Measurements from ENCODE around the gene INAVA.

Gene INAVA

DNA sequence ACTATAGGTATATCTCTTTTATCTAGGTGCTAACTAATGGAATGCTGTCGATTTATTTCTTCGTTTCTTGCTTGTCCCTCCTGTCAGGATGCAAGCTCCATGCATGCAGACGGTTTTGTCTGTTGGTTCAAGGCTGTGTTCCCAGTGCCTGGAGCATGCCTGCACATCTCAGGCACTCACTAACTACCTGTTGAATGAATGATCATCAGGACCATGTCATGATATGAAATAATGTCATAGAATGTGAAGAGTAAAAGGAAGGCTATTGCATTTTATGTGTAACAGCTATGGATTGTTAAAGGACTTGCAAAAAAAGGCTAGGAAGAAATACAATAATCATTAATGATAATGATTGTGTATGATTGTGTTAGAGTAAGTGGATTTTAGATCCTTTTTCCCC, 17.7 kb upstream of the INAVA start:
- DNase-seq (ENCODE audit: low read depth), result no peak

GRCh38 chr1:200877839-200878551, 16.7 kb upstream of the INAVA start:
- DNase-seq (ENCODE audit: low read depth), result peak; percentile 47

- DNase-seq (ENCODE audit: low read depth), result no peak
Observed at GRCh38 chr1:200880212-200880611, 14.5 kb upstream of the INAVA start.

DNA sequence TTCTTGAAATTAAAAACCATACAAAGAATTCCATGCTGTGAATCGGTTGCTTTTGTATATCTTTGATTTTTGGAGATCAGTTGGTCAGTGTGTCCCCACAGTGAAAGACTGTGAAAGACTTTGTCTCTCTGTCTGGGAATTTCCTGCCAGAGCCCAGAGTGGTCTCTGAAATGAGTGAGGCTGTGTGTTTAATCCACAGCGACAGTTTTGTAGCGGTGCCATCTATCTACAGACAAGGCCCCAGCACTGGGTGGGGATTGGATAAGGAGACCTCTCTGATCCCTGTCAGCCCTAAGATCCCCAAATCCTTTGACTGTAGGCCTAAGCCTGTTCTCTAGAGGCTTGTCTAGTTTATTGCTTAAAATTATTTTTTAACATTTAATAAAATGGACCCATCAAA, 11.6 kb upstream of the INAVA start:
- no peak for DNase-seq (ENCODE audit: low read depth)

GRCh38 chr1:200885623-200886402, 8.9 kb upstream of the INAVA start:
- DNase-seq (ENCODE audit: low read depth), result no peak

GRCh38 chr1:200886594-200886993, 8.1 kb upstream of the INAVA start:
- no peak for DNase-seq (ENCODE audit: low read depth)

DNA sequence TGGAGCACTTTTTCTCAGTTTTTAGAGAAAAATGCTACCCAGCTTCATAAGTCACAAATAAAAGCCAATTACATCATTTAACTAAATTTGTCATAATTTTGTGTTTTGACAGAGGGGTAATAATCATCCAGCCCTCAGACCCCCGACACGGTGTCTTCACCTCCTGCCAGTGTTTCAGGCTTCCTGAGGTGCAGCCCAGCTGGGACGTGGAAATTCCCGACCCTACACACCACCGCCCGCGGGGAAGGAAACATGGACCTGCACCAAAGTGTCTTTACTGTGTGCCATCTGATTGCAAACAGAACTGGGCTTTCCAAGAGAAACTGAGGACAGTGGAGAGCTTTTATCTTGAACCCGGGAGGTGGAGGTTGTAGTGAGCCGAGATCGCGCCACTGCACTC, 7.7 kb upstream of the INAVA start:
- no peak for DNase-seq (ENCODE audit: low read depth)

- DNase-seq (ENCODE audit: low read depth), result no peak
Observed at GRCh38 chr1:200887772-200888348, 6.8 kb upstream of the INAVA start.

GRCh38 chr1:200888349-200888838, 6.3 kb upstream of the INAVA start:
- peak; percentile 46 for DNase-seq (ENCODE audit: low read depth)

GRCh38 chr1:200889571-200889970, 5.1 kb upstream of the INAVA start:
- DNase-seq (ENCODE audit: low read depth), result no peak

DNA sequence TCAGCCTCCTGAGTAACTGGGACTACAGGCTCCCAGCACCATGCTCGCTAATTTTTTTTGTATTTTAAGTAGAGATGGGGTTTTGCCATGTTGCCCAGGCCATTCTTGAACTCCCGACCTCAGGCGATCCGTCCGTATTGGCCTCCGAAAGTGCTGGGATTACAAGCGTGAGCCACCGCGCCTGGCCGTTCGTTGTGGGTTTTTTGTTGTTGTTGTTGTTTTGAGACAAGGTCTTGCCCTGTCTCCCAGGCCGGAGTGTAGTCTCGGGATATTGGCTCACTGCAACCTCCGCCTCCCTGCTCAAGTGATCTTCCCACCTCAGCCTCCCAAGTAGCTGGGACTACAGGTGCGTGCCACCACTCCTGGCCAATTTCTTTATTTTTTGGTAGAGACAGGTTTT, 4.7 kb upstream of the INAVA start:
- no peak for DNase-seq (ENCODE audit: low read depth)

DNA sequence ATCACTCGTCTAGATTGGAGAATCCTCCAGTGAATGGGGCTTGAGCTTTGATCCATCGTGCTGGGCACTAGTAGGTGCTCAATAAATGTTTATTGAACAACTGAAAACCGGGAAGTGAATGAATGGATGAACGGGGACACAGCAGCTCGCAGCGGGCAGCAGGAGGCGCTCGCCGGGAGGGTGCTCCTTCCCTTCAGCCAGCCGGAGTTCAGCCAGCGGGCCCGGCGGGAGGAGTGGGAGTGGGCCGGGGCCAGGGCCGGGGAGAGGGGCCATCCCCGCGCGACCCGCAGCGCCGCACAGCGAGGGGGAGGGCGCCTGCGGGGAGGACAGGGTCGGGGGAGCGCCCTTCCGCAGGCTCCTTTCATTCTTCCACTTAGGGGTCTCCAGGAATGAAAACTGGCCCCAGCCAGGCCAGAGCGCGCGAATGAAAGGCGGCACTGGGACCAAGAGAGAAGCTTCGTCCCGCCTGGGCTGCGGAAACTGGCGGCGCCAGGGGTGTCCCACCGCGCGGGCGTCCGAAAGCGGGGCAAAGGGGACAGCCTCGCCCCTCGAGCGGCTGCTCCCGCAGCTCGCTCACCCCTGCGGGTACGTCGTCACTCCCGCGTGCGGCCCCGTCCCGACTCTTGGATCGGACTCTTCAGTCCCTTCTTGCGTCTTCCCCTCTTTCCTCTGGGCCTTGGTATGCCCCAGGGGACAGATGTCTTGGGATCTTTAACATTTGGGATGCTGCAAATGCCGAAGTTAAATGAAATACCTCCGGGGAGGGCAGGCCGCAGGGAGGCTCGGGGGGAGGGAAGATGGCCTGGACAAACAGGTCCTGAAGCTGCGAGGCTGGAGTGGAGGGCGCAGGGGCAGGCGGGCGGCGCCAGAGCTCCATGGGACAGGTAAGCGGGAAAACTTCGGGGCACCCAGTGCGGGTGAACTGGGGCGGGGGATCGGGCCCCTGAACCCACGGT, 3.6 kb upstream of the INAVA start:
- DNase-seq (ENCODE audit: low read depth), result no peak

DNA sequence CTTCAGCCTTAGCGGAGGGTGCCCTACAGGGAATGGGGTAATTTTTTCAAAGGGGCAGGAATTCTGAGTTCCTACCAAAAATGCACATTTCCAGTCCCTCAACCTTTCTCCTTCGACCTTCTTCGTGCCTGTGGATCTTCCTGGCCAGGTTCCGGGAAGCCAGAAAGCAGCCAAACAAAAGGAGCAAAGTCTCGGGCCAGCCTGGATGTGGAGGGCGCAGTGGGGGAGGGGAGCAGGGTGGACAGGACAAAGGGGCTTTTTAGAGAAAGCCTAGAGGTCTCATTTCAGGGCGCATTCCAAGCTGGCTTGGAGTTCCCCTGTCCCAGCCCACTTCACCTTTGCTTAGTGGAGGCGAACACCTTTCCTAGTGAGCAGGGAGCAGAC, 2.9 kb upstream of the INAVA start:
- no peak for DNase-seq (ENCODE audit: low read depth)

DNA sequence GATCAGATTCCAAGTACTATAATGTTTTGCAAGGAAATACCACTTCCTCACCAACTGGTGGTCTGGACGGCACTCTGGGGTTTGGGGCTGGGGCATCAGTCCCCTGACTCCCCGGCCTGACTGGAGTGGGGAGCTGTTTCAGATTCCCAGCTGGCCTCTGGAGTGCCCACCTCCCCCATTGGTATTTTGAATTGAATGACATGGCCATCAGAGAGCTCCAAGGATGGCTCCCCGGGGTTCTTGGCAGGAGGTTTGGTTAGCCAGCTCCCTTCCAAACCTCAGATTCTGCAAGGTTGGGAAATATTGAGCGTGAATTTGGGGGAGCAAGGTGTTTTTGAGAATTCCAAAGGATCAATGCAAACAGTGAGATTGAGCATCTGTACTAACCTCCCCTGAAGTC, 2.2 kb upstream of the INAVA start:
- no peak for DNase-seq (ENCODE audit: low read depth)

DNA sequence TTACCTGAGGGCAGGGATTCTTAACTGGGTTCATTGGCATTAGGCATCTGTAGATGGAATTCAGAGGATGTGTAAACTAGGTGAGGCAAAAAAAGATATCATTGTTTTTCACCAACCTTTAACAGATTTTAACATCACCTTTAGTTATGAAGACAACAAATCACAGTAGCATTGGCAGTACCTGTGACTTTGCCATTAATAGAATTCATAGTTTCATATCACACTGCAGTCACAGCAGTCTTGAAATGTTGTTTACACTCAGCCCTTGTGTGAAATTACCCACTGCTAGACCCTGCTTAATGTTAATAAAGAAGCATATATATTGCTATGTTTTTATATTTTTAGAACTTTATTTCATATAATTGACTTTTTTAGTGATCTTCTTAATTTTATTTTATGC, 1.7 kb upstream of the INAVA start:
- DNase-seq (ENCODE audit: low read depth), result no peak

DNA sequence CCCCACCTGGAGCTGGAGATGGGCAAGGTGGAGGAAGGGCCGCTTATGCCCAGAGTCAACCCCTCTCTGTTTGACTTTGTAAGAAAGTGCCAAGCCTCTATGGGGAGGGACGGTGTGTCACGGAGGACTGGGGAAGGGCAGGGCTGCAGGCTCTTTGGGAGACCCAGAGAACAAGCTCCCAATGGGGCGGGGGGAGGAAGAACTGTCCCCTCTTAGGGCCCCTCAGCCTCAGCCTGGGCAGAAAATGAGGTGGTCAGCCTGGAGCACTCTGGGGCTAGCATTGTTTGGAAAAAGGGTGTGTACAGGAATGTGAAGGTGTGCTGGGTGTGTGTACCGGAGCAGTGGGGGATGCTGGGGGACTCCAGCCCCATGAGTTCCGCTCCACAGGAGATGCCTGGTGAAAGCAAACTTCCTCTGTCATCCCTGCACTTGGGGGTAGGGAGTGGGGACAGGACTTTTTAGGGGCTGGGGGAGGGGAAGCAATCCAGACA, 1.2 kb upstream of the INAVA start:
- no peak for DNase-seq (ENCODE audit: low read depth)

- DNase-seq (ENCODE audit: low read depth), result no peak
Observed at GRCh38 chr1:200895443-200895789, 716 bp downstream of the INAVA start.

GRCh38 chr1:200895801-200896530, 1.3 kb downstream of the INAVA start:
- no peak for DNase-seq (ENCODE audit: low read depth)

GRCh38 chr1:200896531-200897196, 2.0 kb downstream of the INAVA start:
- DNase-seq (ENCODE audit: low read depth), result no peak

GRCh38 chr1:200897259-200897658, 2.6 kb downstream of the INAVA start:
- no peak for DNase-seq (ENCODE audit: low read depth)

- DNase-seq (ENCODE audit: low read depth), result no peak
Observed at GRCh38 chr1:200899015-200899386, 4.3 kb downstream of the INAVA start.
